ENCODE data around the gene HEXIM2. TPM values are rescaled to one million over a fixed set of nuclear protein-coding genes. Genes with fewer than 3 reads are reported as not detected.

The HEXIM2 gene, protein sequence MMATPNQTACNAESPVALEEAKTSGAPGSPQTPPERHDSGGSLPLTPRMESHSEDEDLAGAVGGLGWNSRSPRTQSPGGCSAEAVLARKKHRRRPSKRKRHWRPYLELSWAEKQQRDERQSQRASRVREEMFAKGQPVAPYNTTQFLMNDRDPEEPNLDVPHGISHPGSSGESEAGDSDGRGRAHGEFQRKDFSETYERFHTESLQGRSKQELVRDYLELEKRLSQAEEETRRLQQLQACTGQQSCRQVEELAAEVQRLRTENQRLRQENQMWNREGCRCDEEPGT
- 10 to 100 TPM; 12.9 to 13.1 TPM for total RNA-seq
- 8.6 TPM for polyA plus RNA-seq (2013, experiment 1 of 2)
- polyA plus RNA-seq (2013, experiment 2 of 2): 7.7 TPM
- long read RNA-seq, experiment 1, partial matches to known transcripts: 0 of 6 reads
- long read RNA-seq, experiment 1, other reads (novel, unspliced or antisense): 2 of 6 reads
- long read RNA-seq, experiment 2, transcript HEXIM2-207 (3 exons, 1,246 nt): major isoform, 7 of 13 reads
- long read RNA-seq, experiment 2, partial matches to known transcripts: 1 of 13 reads
- long read RNA-seq, experiment 2, other reads (novel, unspliced or antisense): 1 of 13 reads
- long read RNA-seq, experiment 3, transcript HEXIM2-207 (3 exons, 1,246 nt): major isoform, 17 of 54 reads
- long read RNA-seq, experiment 3, transcript HEXIM2-204 (4 exons, 796 nt): minor isoform, 15 of 54 reads
- long read RNA-seq, experiment 3, partial matches to known transcripts: 5 of 54 reads
- long read RNA-seq, experiment 3, other reads (novel, unspliced or antisense): 11 of 54 reads
- long read RNA-seq, experiment 4, transcript HEXIM2-207 (3 exons, 1,246 nt): major isoform, 19 of 50 reads
- long read RNA-seq, experiment 4, transcript HEXIM2-204 (4 exons, 796 nt): minor isoform, 8 of 50 reads
- long read RNA-seq, experiment 4, transcript HEXIM2-206 (3 exons, 1,176 nt): minor isoform, 13 of 50 reads
- long read RNA-seq, experiment 4, partial matches to known transcripts: 0 of 50 reads
- long read RNA-seq, experiment 4, other reads (novel, unspliced or antisense): 6 of 50 reads

- Mint-ChIP-seq H3K4me3 (peak within 1 kb of the TSS; percentile 91), H3K9me3 (no peaks in the 10 kb centered on the region), H3K4me1 (peaks cover 25% of the 10 kb centered on the region), H3K27ac (peak within 1 kb of the TSS; percentile 99), H3K36me3 (ENCODE audit: low read depth) (peaks cover 14% of the 10 kb centered on the region), H3K27me3 (ENCODE audit: insufficient read depth) (no peaks in the 10 kb centered on the region)
- Histone ChIP-seq H3K4me3 (ENCODE audit: low read length) (peak within 1 kb of the TSS; percentile 99), H3K9ac (ENCODE audit: extremely low read depth, low read length, poor library complexity, severe bottlenecking) (peak within 1 kb of the TSS; percentile 100), H3K9me3 (ENCODE audit: control insufficient read depth, low read length) (no peaks in the 10 kb centered on the region), H3K27ac (ENCODE audit: low read depth, low read length) (peak within 1 kb of the TSS; percentile 97), H3K36me3 (ENCODE audit: control insufficient read depth, insufficient read depth, low read length) (peaks cover 13% of the 10 kb centered on the region), H3K27me3 (ENCODE audit: control insufficient read depth, insufficient read depth, low read length, poor library complexity, severe bottlenecking) (no peaks in the 10 kb centered on the region), H3K4me1 (ENCODE audit: control insufficient read depth, insufficient read depth, low read length) (peaks cover 6% of the 10 kb centered on the region)
- TF ChIP-seq, protein P1, sequence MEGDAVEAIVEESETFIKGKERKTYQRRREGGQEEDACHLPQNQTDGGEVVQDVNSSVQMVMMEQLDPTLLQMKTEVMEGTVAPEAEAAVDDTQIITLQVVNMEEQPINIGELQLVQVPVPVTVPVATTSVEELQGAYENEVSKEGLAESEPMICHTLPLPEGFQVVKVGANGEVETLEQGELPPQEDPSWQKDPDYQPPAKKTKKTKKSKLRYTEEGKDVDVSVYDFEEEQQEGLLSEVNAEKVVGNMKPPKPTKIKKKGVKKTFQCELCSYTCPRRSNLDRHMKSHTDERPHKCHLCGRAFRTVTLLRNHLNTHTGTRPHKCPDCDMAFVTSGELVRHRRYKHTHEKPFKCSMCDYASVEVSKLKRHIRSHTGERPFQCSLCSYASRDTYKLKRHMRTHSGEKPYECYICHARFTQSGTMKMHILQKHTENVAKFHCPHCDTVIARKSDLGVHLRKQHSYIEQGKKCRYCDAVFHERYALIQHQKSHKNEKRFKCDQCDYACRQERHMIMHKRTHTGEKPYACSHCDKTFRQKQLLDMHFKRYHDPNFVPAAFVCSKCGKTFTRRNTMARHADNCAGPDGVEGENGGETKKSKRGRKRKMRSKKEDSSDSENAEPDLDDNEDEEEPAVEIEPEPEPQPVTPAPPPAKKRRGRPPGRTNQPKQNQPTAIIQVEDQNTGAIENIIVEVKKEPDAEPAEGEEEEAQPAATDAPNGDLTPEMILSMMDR (conservative IDR thresholded peaks at IDR 0.05): no peak
- peak; percentile 100 for DNase-seq
- WGBS, 2 experiments (ENCODE audit: insufficient coverage in 1 of 2, insufficient read length in 1 of 2): 0 to 1% methylated on average over 17 to 53 of the region's 53 CpGs
Measured at GRCh38 chr17:45161288-45162024, at the start of gene HEXIM2. TSS of gene HEXIM2 (plus strand) at chr17:45161875. CDS start at chr17:45162794, 919 bp downstream.

DNA sequence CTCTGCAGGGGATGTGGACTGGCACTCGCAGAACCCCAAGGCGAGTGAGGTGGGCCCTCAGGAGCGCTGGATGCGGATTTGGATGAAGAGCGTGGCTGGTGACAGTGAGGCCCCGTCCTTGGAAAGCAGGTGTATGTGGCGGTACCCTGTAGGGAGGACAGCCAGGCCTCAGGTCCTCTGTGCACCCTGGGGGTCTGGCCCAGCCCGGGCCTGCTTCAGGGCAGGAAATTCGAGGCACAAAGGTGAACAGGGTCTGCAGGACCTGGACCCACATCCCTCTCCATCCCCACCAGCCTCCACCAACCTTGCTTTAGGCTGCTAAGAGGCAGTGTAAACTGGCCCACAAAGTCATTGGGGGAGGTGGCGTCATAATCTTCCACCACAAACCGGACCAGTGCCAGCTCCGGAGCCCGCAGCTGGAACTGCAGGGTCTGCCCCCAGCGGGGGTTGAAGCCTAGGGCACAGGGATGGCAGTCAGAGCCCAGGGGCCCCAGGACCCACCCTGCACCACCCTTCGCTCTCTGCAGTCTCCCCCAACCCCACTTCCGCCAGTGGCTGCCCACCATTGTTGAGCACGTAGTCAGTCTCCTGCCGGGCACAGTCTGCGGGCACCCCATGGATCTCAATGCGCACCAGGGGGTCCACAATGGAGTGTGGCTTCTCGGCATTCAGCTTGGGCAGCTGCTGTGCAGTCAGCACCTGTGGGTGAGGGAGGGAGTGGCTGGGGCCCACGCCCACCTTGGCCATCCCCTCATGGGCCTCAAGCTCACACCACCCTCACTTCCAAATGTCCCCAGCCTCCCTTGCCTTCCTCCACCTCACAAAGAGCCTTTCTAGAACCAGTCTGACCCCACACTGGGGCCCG, 48.9 kb upstream of the HEXIM2 start:
- Mint-ChIP-seq H3K9me3 (no peaks in the 10 kb centered on the region), H3K4me3 (no peak overlapping the region), H3K36me3 (ENCODE audit: low read depth) (peaks cover 2% of the 10 kb centered on the region), H3K4me1 (no peaks in the 10 kb centered on the region), H3K27ac (no peak overlapping the region), H3K27me3 (ENCODE audit: insufficient read depth) (no peaks in the 10 kb centered on the region)
- WGBS, 2 experiments (ENCODE audit: insufficient coverage in 1 of 2, insufficient read length in 1 of 2): 97 to 100% methylated on average over 13 to 22 of the region's 23 CpGs
- Histone ChIP-seq H3K4me3 (ENCODE audit: low read length) (no peak overlapping the region), H3K9me3 (ENCODE audit: control insufficient read depth, low read length) (no peaks in the 10 kb centered on the region), H3K9ac (ENCODE audit: extremely low read depth, low read length, poor library complexity, severe bottlenecking) (no peak overlapping the region), H3K27ac (ENCODE audit: low read depth, low read length) (no peak overlapping the region), H3K27me3 (ENCODE audit: control insufficient read depth, insufficient read depth, low read length, poor library complexity, severe bottlenecking) (no peaks in the 10 kb centered on the region), H3K36me3 (ENCODE audit: control insufficient read depth, insufficient read depth, low read length) (peaks cover under 1% of the 10 kb centered on the region), H3K4me1 (ENCODE audit: control insufficient read depth, insufficient read depth, low read length) (no peaks in the 10 kb centered on the region)
- no peak for DNase-seq
- TF ChIP-seq, protein P1 (conservative IDR thresholded peaks at IDR 0.05): no peak

All from endodermal cell (in vitro differentiated cells).